GM12891 (cell line): Measurements from ENCODE around the gene DPP10.

Experiments
- POLR2A ChIP-seq: IDR thresholded peaks from 2 replicates; pipeline ENCODE4 v1.6.1; 2011; ENCODE audit warnings: low read depth, low read length, control low read depth
- POLR2AphosphoS5 ChIP-seq: IDR thresholded peaks from 2 replicates; pipeline ENCODE4 v1.6.1; 2011; ENCODE audit warnings: low read depth, low read length, control low read depth
- TAF1 ChIP-seq: IDR thresholded peaks from 2 replicates; pipeline ENCODE4 v1.6.1; 2011; ENCODE audit warnings: low read depth, low read length, control low read depth

GRCh38 chr2:115569547-115569946, 1127.1 kb downstream of the DPP10 start:
- TF ChIP-seq POLR2A = no peak
- no peak for TF ChIP-seq POLR2AphosphoS5
- no peak for TF ChIP-seq TAF1
